ENCODE measurements around the gene BAZ1B. TPM values are rescaled to one million over a fixed set of nuclear protein-coding genes. Genes with fewer than 3 reads are reported as not detected.
"Not testable (repeated sequence)": the region's sequence is repeated elsewhere in the genome, so short reads cannot be mapped to it uniquely, and the experiment has no call there.

Gene BAZ1B
- total and polyA plus RNA-seq, 8 donors, result 8.9 to 210 (median 46.5) TPM

DNA sequence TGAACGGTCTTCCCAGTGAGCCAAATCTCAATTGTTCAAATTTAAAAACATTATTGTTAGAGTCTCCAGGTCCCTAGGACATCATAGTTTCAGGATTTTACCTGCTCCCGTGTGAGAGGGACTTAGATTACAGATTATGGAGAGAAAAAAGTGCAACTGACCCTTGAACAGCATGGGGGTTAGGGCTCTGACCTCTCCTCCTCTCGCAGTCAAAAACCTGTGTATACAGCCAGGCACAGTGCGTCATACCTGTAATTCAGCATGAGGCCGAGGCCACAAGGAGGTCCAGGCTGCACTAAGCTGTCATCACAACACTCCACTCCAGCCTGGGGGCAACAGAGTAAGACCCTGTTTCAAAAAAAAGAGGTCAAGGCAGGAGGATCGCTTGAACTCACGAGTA is 25.5 kb downstream of the BAZ1B start:
- Histone ChIP-seq H3K4me1 (no peaks in the 10 kb centered on the region), H3K9me3 (no peaks in the 10 kb centered on the region), H3K27me3 (no peaks in the 10 kb centered on the region), H3K27ac (no peak overlapping the region), H3K36me3 (peaks cover 65 to 100% (median 100%) of the 10 kb centered on the region in 4 donors), H3K4me3 (no peak overlapping the region)
- 85 to 99% (median 96%) methylated on average over 7 of the region's 7 CpGs for WGBS, 5 donors
- no peak for TF ChIP-seq POLR2AphosphoS5 (IDR thresholded peaks at IDR 0.05)
- TF ChIP-seq EP300 (IDR thresholded peaks at IDR 0.05), result no peak
- TF ChIP-seq, protein P1, sequence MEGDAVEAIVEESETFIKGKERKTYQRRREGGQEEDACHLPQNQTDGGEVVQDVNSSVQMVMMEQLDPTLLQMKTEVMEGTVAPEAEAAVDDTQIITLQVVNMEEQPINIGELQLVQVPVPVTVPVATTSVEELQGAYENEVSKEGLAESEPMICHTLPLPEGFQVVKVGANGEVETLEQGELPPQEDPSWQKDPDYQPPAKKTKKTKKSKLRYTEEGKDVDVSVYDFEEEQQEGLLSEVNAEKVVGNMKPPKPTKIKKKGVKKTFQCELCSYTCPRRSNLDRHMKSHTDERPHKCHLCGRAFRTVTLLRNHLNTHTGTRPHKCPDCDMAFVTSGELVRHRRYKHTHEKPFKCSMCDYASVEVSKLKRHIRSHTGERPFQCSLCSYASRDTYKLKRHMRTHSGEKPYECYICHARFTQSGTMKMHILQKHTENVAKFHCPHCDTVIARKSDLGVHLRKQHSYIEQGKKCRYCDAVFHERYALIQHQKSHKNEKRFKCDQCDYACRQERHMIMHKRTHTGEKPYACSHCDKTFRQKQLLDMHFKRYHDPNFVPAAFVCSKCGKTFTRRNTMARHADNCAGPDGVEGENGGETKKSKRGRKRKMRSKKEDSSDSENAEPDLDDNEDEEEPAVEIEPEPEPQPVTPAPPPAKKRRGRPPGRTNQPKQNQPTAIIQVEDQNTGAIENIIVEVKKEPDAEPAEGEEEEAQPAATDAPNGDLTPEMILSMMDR (IDR thresholded peaks at IDR 0.05), result no peak
- TF ChIP-seq POLR2A (IDR thresholded peaks at IDR 0.05), result no peak
- intact Hi-C loops (cut with DNase I; ENCODE audit: low total_unique reads), result no loop called here
- DNase-seq, result no peak

DNA sequence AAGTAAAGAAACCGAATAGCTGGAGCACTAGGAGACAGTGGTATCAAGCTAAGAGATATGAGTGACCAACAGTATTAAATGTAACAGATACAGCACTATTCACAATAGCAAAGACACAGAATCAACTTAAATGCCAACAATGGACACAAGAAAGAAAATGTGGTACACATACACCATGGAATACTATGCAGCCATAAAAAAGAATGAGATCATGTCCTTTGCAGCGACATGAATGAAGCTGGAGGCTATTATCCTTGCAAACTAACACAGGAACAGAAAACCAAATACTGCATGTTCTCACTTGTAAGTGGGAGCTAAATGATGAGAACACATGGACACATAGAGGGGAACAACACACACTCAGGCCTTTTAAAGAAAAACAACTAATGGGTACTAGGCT is 26.6 kb downstream of the BAZ1B start:
- H3K4me3 ChIP-seq; H3K27ac ChIP-seq; H3K4me1 ChIP-seq; H3K9me3 ChIP-seq; H3K27me3 ChIP-seq; intact Hi-C loops (cut with DNase I; ENCODE audit: low total_unique reads); DNase-seq: not testable (repeated sequence)
- WGBS, 5 donors, result 93 to 96% (median 93%) methylated on average over 2 of the region's 2 CpGs
- H3K36me3 ChIP-seq, result peaks cover 69 to 100% (median 100%) of the 10 kb centered on the region in 4 donors

DNA sequence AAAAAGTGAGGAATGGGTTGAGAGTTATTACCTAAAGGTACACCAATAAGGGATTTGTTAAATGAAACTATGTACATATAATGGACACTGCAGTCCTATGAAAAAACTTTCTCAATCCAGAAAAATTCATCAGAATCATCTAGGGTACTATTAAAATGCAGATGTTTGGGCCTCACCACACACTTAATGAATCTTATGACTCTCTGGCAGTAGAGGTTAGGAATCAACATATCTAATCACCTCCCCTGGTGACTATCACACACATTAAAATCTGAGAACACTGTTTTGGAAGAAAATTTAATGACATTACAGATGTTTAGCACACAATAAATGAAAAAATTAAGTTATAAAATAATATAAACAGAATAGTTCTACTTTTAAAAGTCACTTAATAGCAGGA is 32.1 kb downstream of the BAZ1B start:
- TF ChIP-seq EP300 (IDR thresholded peaks at IDR 0.05) (no peak), POLR2A (IDR thresholded peaks at IDR 0.05) (no peak), POLR2AphosphoS5 (IDR thresholded peaks at IDR 0.05) (no peak)
- TF ChIP-seq, protein P1 (IDR thresholded peaks at IDR 0.05), result no peak
- H3K4me3 ChIP-seq, result no peak overlapping the region
- H3K27ac ChIP-seq, result no peak overlapping the region
- intact Hi-C loops (cut with DNase I; ENCODE audit: low total_unique reads), result no loop called here
- no peaks in the 10 kb centered on the region for H3K9me3 ChIP-seq
- DNase-seq, result no peak
- no peaks in the 10 kb centered on the region for H3K4me1 ChIP-seq
- peaks cover 61 to 100% (median 100%) of the 10 kb centered on the region in 4 donors for H3K36me3 ChIP-seq
- no peaks in the 10 kb centered on the region for H3K27me3 ChIP-seq

DNA sequence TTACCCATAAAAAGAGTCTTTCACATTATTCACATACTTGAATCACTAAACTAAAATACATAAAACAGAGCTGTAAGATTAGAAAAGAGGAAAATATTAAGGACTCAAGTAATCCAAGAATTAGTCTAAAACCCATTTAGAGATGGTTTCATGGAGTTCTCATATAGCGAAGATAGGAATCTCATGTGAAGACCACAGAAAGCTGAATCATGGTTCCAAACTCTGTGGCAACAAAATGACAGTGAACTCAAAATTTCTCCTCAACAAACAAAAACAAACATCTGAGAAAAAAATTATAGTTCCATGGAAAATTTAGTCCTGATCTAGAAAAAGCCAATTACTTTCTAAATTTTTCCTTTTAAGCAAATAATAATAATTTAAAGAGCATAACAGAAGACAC is 34.6 kb downstream of the BAZ1B start:
- DNase-seq, result no peak
- Histone ChIP-seq H3K9me3 (no peaks in the 10 kb centered on the region), H3K4me1 (peaks cover 0 to 12% (median 2%) of the 10 kb centered on the region in 4 donors), H3K27ac (no peak overlapping the region), H3K4me3 (no peak overlapping the region), H3K36me3 (peaks cover 47 to 98% (median 95%) of the 10 kb centered on the region in 4 donors), H3K27me3 (no peaks in the 10 kb centered on the region)
- WGBS, 5 donors, result 93 to 100% (median 96%) methylated on average over 1 of the region's 1 CpG
- TF ChIP-seq, protein P1 (IDR thresholded peaks at IDR 0.05), result no peak
- no peak for TF ChIP-seq POLR2AphosphoS5 (IDR thresholded peaks at IDR 0.05)
- TF ChIP-seq EP300 (IDR thresholded peaks at IDR 0.05), result no peak
- no peak for TF ChIP-seq POLR2A (IDR thresholded peaks at IDR 0.05)
- intact Hi-C loops (cut with DNase I; ENCODE audit: low total_unique reads), result no loop called here

DNA sequence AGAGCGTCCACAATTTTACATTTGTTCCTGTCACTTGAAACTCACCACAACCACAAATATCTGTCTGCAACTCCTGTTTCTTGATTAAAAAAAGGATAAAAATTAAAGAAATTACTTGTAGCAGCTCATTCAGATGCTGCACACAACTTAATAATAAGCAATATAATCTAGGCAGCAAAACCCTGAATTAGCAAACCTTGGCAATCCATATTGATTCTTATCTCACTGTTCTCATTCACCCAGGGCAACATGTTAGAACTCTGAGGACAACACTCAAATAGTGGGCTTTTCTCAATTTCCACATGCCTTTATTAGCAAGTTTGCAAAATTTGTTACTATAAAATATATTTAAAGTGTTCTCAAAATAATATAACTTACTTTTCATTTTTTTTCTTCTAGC is 38.9 kb downstream of the BAZ1B start:
- Histone ChIP-seq H3K9me3 (no peaks in the 10 kb centered on the region), H3K4me1 (peaks cover 0 to 18% (median 4%) of the 10 kb centered on the region in 4 donors), H3K36me3 (peaks cover 27 to 97% (median 93%) of the 10 kb centered on the region in 4 donors), H3K27me3 (no peaks in the 10 kb centered on the region), H3K27ac (no peak overlapping the region), H3K4me3 (no peak overlapping the region)
- 79 to 100% (median 90%) methylated on average over 1 of the region's 1 CpG for WGBS, 5 donors
- TF ChIP-seq, protein P1 (IDR thresholded peaks at IDR 0.05), result no peak
- TF ChIP-seq POLR2A (IDR thresholded peaks at IDR 0.05), result no peak
- no peak for TF ChIP-seq POLR2AphosphoS5 (IDR thresholded peaks at IDR 0.05)
- TF ChIP-seq EP300 (IDR thresholded peaks at IDR 0.05), result no peak
- intact Hi-C loops (cut with DNase I; ENCODE audit: low total_unique reads), result no loop called here
- no peak for DNase-seq

Measured in stomach (tissue), 9 donors.